ENCODE results near the gene CTDSPL.

- TF ChIP-seq CTCF (IDR thresholded peaks at IDR 0.05; ENCODE audit: poor library complexity) (no peak), EZH2phosphoT487 (IDR thresholded peaks at IDR 0.05; ENCODE audit: low read depth, severe bottlenecking, unreplicated experiment) (no peak)
Observed at GRCh38 chr3:38011111-38011510, 149.4 kb downstream of the CTDSPL start.
